NCI-H2196 treated with DMSO at 0.1 percent for 48 hours (cell line): Measurements from ENCODE around the gene CSF1.
A peak's percentile ranks its signal among the peaks of the same experiment; 100 is the strongest.
"Not testable (repeated sequence)": the region's sequence is repeated elsewhere in the genome, so short reads cannot be mapped to it uniquely, and the experiment has no call there.

Experiments used
- DNase-seq: peaks from one replicate; lab custom pipeline; 2025; ENCODE audit not compliant: unreplicated experiment; lab: John Stamatoyannopoulos, UW

Gene CSF1

GRCh38 chr1:109933856-109934711 lies 23.4 kb downstream of the CSF1 start:
- DNase-seq, result no peak

DNA sequence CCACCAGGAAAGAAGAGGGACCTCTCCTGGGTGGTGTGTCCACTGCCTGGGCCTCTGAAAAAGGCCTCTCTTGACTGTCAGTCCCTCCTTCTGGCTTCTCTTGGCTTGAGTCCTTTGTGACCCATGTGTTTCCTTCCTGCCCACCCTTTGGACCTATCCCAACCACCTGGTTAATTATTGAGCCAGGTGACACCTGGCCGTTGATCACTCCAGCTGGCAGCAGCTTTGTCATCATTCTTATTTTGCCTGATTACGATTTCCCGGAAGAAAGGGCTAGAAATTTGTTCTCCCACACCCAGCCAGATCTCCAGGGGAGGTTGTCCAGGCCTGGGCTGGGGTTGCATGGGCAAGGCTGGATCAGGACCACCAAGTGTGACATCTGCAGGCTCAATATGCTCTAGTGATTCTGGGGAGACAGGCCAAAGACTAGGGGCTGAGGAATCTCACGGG lies 24.8 kb downstream of the CSF1 start:
- DNase-seq, result peak; percentile 21

- DNase-seq, result no peak
These were observed 27.1 kb downstream of the CSF1 start for GRCh38 chr1:109937738-109938137.

DNA sequence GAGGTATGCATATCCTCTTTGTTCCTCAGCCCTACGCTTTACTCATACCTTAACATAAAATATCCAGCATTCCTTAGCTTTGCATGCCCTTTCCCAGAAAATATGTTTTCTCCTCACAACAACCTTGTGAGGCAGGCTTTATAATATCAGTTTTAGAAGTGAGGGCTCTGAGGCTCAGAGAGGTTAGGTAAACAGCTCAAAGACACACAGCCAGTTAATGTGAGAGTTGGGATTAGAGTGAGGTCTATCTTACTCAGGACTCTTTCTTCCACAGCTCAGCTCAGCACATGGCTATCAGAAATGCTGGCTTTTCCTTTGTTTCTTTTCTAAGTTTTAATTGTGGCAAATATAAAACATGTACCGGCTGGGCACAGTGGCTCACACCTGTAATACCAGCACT lies 27.9 kb downstream of the CSF1 start:
- DNase-seq, result no peak

DNA sequence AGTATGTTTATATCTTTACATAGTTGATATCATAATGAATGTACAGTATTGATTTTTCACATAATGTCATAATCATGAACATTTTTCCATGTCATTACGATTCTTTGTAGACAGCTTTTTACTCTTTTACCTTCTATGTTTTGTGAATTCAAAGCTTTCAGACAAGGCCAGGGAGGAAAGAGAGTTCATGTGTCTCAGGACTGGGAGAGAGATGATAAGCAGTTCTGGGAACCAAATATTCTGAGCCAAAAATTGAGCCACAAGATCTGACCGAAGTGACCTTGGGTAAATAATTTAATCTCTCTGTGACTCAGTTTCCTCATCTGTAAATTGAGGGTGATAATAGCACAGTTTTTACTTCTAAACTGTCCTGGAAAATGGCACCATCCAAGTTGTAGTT lies 31.8 kb downstream of the CSF1 start:
- DNase-seq, result no peak

DNA sequence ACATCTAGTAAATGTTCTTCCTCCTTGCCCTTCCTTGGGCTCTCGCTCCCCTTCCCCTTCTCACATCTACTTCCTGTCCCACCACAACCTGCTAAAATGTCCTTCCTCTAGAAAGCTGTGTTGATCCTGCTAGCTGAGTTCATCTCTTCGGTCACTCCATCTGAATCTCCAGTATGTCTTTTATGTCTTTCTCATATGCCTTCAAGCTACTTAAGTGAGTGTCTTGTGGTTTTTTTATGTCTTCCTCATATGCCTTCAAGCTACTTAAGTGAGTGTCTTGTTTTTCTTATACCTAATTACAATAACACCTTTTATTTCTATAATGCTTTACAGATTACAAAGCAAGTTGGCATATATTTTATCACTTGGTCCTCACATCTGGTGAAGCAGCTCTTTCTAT lies 33.9 kb downstream of the CSF1 start:
- DNase-seq, result no peak

DNA sequence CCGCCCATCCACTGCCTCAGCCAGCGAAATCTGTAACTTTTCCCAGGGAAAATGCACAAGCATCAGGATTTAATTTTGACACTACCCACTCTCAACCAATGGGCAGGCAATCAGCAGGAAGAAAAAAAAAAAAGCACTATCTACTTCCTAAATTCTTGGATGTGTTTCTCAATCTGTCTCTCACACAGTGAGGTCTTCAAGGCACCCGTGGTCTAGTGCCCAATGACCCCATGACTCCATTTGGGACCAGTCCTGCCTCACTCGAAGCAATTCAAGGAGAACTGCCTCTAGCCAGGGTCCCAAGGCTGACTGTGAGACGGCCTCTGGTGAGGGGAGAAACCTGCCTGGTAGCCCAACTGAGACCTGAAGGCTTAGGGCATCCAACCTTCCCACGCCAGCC lies 35.9 kb downstream of the CSF1 start:
- no peak for DNase-seq

GRCh38 chr1:109947582-109948284 lies 37.1 kb downstream of the CSF1 start:
- DNase-seq, result no peak

- no peak for DNase-seq
These were observed 37.6 kb downstream of the CSF1 start for GRCh38 chr1:109948285-109948630.

DNA sequence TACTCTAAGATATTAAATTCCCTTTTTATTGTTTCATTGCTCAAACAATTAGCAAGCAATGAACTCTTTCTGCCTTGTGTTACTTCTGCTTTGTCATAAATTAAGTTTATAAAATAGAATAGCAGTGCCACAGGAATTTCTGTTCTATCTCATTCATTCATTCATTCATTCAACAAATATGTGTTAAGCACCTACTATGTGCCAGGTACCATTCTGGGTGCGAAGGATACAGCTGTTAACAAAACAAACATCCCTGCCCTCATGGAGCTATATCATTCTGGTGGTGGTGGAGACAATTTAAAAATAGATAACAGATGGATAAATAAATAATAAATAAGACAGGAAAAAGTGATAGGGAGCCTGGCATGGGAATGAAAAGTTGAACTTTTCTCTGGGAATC lies 39.4 kb downstream of the CSF1 start:
- no peak for DNase-seq

- DNase-seq, result no peak
These were observed 39.9 kb downstream of the CSF1 start for GRCh38 chr1:109950509-109950908.

DNA sequence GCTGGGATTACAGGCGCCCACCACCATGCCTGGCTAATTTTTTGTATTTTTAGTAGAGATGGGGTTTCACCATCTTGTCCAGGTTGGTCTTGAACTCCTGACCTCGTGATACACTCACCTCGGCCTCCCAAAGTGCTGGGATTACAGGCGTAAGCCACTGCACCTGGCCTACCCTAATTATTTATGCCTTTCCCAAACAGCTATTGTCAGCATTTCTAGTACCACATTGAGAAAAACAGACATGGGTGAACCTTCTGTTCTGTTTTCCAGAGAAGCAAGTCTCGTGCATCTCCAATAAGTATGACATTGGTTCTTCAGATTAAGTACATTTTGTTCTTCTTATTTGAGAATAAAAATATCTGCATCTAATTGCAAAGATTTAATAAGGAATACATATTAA lies 40.9 kb downstream of the CSF1 start:
- not testable (repeated sequence) for DNase-seq

DNA sequence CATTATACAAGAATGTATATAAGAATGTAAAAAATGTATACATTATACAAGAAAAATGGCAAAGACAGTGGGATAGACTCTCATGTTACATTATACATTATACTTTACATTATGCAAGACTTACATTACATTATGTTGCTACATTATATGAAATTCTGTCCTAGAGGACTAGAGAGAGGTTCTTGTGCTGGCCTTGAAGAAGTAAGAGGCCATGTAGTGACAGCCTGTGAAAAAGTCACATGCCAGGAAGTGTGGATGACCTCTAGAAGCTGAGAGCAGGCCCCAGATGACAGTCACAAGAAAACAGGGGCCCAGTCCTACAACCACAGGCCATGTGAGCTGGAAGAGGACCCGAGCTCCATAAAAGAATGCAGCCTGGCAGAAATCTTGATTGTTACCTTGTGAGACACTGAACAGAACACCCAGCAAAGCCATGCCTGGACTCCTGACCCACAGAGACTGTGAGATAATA lies 43.4 kb downstream of the CSF1 start:
- DNase-seq, result no peak

DNA sequence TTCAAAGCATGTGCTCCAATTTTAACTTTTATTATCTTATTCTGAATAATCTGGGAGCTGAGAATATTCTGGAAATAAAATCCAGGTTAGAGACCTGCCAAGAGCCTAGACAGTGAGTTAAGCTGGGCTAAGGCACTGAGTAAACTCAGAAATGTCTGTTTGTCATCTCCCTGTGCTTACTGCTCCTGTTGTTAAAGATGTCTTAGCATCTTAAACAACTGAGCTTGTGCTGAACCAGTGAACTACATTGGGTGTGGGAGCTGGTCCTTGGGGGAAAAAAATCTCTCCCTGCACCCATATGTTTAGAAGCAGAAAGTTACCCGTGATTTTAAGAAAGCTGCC lies 49.0 kb downstream of the CSF1 start:
- no peak for DNase-seq

DNA sequence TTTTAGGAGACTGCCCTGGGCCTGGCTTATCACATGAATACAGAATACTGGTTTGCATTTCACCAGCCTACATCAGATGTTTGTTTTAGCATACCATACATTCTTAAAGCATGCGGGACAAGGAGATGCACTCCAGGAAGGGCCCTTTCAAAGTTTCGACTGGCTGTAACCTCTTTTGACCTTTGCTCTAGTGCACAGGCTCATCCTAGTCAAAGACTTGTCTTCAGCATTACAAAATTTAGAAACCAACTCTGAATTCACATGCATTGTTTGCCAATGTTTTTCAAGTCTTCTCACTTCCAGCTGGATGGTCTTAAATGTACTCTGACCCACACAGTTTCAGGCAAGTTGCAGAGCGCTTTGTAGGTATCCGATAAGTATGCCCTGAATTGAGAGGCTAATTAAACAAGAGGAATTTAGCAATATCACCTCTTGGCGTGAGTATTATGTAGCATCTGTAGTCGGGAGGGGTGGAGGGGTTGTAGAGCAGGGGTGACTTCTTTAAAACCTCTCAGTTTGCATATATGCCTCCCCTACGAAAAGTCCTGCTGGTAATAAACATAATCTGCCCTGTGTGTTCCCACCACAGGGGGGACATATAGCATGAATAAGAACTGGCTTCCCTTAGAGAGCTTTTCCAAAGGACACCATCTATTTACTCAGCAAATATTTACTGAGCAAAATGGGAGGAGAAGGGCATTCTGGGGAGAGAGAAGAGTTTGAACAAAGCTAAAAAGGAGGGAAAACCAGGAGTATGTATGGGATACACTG lies 49.5 kb downstream of the CSF1 start:
- peak; percentile 17 for DNase-seq

DNA sequence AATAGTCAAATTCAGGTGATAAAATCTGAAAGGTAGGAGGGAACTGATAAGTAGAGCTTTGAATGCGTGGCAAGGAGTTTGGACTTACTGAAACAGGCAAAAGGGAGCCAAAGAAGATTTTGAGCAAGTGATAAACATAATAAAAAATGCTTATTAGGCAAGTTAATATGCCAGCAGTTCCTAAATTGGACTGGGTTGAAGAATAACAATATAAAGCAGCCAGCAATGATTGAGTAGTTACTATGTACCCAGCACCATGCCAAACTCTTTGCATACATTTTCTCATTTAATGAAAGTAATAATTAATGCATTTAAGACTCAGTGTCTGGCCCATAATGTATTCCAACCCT lies 50.1 kb downstream of the CSF1 start:
- DNase-seq, result no peak

- no peak for DNase-seq
These were observed 53.2 kb downstream of the CSF1 start for GRCh38 chr1:109963864-109964263.

- no peak for DNase-seq
These were observed 58.6 kb downstream of the CSF1 start for GRCh38 chr1:109969146-109969829.

DNA sequence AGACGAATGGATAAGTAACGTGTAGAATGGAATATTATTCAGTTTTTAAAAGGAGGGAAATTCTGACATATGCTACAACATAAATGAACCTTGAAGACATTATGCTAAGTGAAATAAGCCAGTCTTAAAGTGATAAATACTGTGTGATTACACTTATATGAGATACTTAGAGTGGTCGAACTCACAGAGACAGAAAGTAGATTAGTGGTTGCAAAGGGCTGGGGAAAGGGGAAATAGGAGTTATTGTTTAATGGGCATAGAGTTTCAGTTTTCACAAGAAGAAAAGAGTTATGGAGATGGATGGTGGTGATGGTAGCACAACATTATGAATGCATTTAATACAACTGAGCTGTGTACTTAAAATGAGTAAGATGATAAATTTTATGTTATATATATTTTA lies 59.3 kb downstream of the CSF1 start:
- no peak for DNase-seq

DNA sequence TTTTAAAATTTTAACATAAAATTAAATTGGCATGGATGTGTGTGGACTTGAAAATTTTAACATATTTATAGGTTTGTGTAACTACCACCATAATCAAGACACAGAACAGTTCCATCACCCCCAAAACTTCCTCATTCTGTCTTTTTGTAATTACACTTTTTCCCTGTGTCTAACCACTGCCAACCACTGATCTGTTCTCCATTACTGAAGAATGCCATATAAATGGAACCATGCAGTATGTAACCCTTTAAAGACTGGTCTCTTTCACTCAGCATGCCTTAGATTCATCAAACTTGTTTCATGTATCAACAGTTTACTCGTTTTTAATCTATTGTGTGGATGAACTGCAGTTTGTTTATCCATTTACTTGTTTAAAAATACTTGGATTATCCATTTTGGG lies 60.9 kb downstream of the CSF1 start:
- DNase-seq, result no peak

GRCh38 chr1:109974191-109974590 lies 63.5 kb downstream of the CSF1 start:
- no peak for DNase-seq
